Neutrophil (primary cell): Measurements from ENCODE around the gene CAST.

ENCODE experiments used
- H3K27ac ChIP-seq: fragments of 200-600 bp; sonication (generic); 2 replicates; pipeline ENCODE4 v1.5.1; 2016; ENCODE audit warnings: mild to moderate bottlenecking, moderate library complexity
- H3K27me3 ChIP-seq: fragments of 200-600 bp; sonication (generic); 2 replicates; pipeline ENCODE4 v1.6.0; 2016; ENCODE audit warnings: mild to moderate bottlenecking
- H3K36me3 ChIP-seq: fragments of 200-600 bp; sonication (generic); 2 replicates; pipeline ENCODE4 v1.5.1; 2017
- H3K4me1 ChIP-seq, 2 experiments: fragments of 200-600 bp in 1 of 2; sonication (generic) in 1 of 2; 1 replicate in 1 of 2; 2 replicates in 1 of 2; pipeline versions ENCODE4 v1.5.1 to v1.6.1; 2013 to 2016; ENCODE audit warnings: low read depth in 1 of 2, low read length in 1 of 2, mild to moderate bottlenecking in 1 of 2, moderate library complexity in 1 of 2; ENCODE audit not compliant: control insufficient read depth in 1 of 2, insufficient read depth in 1 of 2
- H3K4me3 ChIP-seq, 2 experiments: fragments of 200-600 bp in 1 of 2; sonication (generic) in 1 of 2; 1 replicate in 1 of 2; 2 replicates in 1 of 2; pipeline ENCODE4 v1.5.1; 2013 to 2016; ENCODE audit warnings: low read depth in 1 of 2, low read length in 1 of 2, mild to moderate bottlenecking in 1 of 2, moderate library complexity in 1 of 2
- H3K9me3 ChIP-seq: fragments of 200-600 bp; sonication (generic); 2 replicates; pipeline ENCODE4 v1.5.1; 2016
- CTCF ChIP-seq: fragments of 200-600 bp; sonication (generic); IDR thresholded peaks from 2 replicates; pipeline ENCODE4 v1.5.1; 2016; ENCODE audit warnings: antibody characterized with exemption

CAST gene

GRCh38 chr5:96703384-96703920, 41.3 kb downstream of the CAST start:
- H3K4me1 ChIP-seq, result peaks cover 23 to 29% of the 10 kb centered on the region in 2 experiments
- H3K27me3 ChIP-seq, result no peaks in the 10 kb centered on the region
- H3K27ac ChIP-seq, result peak overlapping the region; percentile 89
- TF ChIP-seq CTCF, result no peak
- H3K36me3 ChIP-seq, result peaks cover 11% of the 10 kb centered on the region
- no peaks in the 10 kb centered on the region for H3K9me3 ChIP-seq
- peak overlapping the region; percentile 65 to 78 for H3K4me3 ChIP-seq

- peak overlapping the region; percentile 89 for H3K27ac ChIP-seq
- no peak for TF ChIP-seq CTCF
- no peaks in the 10 kb centered on the region for H3K9me3 ChIP-seq
- no peaks in the 10 kb centered on the region for H3K27me3 ChIP-seq
- H3K4me3 ChIP-seq, result peak overlapping the region; percentile 65 to 78
- H3K36me3 ChIP-seq, result peaks cover 11% of the 10 kb centered on the region
- peaks cover 23 to 29% of the 10 kb centered on the region in 2 experiments for H3K4me1 ChIP-seq
Measured at GRCh38 chr5:96703995-96704394, 41.8 kb downstream of the CAST start.

GRCh38 chr5:96706433-96707111, 44.4 kb downstream of the CAST start:
- no peak for TF ChIP-seq CTCF
- H3K27ac ChIP-seq, result no peak overlapping the region
- no peaks in the 10 kb centered on the region for H3K9me3 ChIP-seq
- no peaks in the 10 kb centered on the region for H3K36me3 ChIP-seq
- peaks cover 23 to 29% of the 10 kb centered on the region in 2 experiments for H3K4me1 ChIP-seq
- no peak overlapping the region for H3K4me3 ChIP-seq
- H3K27me3 ChIP-seq, result no peaks in the 10 kb centered on the region

GRCh38 chr5:96708600-96708999, 46.4 kb downstream of the CAST start:
- no peaks in the 10 kb centered on the region for H3K9me3 ChIP-seq
- no peak for TF ChIP-seq CTCF
- H3K36me3 ChIP-seq, result no peaks in the 10 kb centered on the region
- H3K4me1 ChIP-seq, result peaks cover 14% of the 10 kb centered on the region in 2 experiments
- no peaks in the 10 kb centered on the region for H3K27me3 ChIP-seq
- H3K4me3 ChIP-seq, result no peak overlapping the region
- H3K27ac ChIP-seq, result no peak overlapping the region

- H3K4me1 ChIP-seq, result peaks cover 7 to 10% of the 10 kb centered on the region in 2 experiments
- no peaks in the 10 kb centered on the region for H3K27me3 ChIP-seq
- no peak overlapping the region for H3K27ac ChIP-seq
- H3K4me3 ChIP-seq, result no peak overlapping the region
- TF ChIP-seq CTCF, result no peak
- no peaks in the 10 kb centered on the region for H3K36me3 ChIP-seq
- H3K9me3 ChIP-seq, result no peaks in the 10 kb centered on the region
Measured at GRCh38 chr5:96709152-96709821, 47.1 kb downstream of the CAST start.
